Measurements from ENCODE around the gene TMEM114.

Gene TMEM114

DNA sequence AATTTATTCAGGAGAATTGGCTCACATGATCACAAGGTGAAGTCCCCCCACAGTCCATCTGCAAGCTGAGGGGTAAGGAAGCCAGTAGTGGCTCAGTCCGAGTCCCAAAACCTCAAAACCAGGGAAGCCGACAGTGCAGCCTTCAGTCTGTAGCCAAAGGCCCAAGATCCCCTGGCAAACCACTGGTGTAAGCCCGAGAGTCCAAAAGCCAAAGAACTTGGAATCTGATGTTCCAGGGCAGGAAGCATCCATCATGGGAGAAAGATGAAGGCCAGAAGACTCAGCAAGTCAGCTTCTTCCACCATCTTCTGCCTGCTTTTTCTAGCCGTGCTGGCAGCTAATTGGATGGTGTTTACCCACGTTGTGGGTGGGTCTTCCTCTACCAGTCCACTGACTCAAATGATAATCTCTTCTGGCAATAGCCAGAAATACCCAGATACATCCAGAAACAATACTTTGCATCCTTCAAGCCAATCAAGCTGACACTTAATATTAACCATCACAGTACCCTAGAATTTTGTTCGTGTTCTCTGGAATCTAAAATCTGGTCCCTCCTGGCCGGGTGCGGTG, 40.4 kb downstream of the TMEM114 start:
- DNase-seq (ENCODE audit: low read depth in 3 of 3): no peak

DNA sequence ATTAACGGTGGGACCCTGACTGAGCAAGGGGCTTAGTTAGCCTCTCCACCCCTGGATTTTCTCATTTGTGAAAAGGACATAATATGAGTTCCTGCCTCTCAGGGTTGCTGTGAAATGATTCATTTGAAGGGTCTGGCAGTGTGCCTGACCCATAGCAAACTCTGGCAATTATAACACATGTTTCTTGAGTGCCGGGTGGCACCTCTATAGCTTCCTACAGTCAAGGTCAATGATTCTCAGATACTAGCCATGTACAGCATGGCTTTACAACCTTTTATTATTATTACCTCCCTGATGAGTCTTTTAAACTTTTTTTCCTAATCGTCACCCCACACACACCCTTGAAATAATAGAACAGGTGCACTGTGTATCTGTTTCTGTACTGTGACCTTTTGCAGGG, 42.1 kb downstream of the TMEM114 start:
- no peak for DNase-seq (ENCODE audit: low read depth in 3 of 3)

DNA sequence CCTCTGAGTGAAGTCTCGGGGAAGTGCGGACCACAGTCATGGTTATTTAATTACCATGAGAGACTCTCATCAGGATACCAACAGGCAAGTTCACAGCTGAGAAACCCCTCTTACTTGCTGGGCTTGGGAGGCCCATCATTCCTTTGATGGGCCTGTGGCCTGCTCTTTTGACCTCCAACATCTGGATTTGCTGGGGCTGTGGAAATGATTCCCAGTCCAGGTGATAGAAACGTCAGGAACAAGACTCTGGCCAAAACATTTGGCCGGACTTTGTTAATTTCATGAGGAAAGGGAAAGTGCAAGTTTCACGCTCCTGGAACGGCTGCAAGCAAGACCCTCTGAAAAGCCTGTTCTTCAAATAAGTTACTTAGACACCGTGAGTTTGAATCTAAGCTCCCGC, 42.5 kb downstream of the TMEM114 start:
- no peak for DNase-seq (ENCODE audit: low read depth in 3 of 3)

DNA sequence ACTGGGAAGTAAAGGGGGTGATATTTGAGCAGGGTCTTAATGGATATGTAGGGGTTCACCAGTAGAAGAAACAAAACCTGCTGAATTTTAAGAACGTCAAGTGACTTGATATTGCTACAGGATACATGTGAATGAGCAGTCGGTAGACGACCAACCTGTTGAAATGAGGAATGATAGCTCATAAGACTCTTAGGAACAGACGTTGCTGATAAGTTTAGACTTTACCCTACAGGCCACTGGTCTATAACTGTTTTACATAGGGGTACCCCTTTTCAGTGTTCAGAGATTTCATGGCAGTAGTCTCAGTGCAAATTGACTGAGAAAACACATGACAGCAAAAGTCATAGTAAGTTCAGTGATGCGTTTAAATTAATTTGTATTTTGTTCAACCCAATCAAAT, 45.9 kb downstream of the TMEM114 start:
- DNase-seq (ENCODE audit: low read depth in 3 of 3): no peak

DNA sequence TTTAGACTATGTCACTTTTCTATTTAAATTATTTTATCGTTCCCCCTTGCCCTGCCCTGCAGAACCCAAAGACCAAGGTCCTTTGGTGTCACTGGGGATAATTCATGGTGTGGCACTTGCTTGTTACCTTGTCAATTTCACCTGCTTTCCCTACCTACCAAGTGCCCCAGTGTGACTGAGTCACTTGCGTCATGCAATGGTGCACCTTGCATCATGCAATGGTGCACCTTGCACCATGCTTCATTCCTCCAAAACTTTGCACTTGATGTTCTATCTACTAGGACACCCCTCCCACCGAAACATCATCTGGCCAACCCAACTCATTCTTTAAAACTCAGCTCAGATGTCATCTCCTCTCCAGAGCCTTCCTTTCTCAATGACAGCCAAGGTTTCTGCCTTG, 47.1 kb downstream of the TMEM114 start:
- no peak for DNase-seq (ENCODE audit: low read depth in 3 of 3)

DNA sequence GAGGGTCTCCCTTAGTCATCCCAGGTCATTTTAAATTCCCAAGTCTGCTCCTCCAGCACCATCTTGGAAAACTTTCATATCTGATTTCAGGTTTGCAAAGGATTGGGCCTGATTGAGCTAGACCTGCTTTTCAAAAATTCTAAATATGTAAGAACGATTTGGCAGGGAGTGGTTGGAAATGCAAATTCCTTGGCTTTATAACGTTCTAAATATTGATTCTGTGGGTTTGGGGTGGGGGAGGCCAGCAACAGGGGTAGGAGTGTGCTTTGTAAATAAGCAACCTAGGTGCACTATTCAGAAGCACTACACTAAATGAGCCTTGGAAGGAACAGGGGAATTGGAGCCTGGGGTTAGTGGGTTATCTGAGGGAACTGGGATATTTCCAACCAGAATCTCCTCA, 47.9 kb downstream of the TMEM114 start:
- DNase-seq (ENCODE audit: low read depth in 3 of 3): no peak

DNA sequence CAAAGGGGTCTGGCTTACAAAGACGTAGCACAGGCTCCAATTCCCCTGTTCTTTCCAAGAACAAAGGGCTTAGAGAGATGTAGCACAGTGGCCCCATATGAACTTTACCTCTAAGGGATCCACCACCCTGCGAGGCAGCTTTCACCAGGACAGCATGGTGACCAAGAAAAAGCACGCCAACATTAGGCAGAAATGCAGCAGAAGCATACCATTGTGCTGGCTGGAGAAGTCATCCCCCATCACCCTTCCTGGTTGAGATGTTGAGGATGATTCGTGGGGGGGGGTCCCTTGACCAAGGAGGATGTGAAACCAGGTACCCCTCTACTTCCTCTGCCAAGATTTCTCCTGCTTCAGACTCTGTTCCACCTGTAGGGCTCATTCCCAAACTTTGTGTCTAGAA, 48.4 kb downstream of the TMEM114 start:
- no peak for DNase-seq (ENCODE audit: low read depth in 3 of 3)

DNA sequence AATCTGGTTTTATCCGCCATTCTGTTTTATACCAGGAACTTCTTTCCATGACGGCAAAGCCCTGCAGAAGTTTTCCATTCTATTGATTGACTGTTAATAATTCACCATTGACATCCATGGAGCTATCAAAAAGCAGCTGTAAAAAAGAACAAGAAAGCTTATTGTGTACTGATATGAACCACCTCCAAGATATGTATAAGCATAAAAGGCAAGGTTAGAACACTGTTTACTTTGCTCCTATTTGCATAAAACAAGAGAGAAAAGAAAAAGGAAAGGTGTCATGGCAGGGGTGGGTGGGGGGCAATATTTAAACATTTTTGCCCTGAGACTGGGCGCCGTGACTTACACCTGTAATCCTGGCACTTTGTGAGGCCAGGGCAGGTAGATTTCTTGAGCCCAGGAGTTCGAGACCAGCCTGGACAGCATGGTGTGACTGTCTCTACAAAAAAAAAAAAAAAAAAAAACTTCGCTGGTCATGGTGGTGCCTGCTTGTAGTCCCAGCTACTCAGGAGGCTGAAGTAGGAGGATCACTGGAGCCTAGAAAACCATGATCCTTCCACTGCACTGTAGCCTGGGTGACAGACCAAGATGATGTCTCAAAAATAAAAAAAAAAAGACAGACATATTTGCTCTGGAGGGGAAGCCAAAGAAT, 52.5 kb downstream of the TMEM114 start:
- no peak for DNase-seq (ENCODE audit: low read depth in 3 of 3)

DNA sequence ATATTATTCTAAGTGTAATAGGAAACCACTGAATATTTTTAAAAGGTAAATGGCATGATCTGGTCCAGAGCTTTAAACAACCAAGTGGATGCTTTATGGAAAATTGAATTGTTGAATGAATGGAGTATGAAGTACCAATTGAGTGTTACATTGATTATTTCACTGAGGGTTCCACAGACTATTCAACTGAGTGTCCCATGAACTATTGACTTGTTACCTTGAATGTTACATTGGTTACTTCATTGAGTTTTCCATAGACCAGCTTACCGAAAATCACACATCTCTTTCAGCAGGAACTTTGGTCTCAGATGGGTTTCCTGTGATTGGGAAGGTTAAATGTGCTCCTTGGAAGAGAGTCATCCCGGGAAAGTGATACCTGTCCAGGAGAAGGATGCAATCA, 56.8 kb downstream of the TMEM114 start:
- DNase-seq (ENCODE audit: low read depth in 3 of 3): no peak

DNA sequence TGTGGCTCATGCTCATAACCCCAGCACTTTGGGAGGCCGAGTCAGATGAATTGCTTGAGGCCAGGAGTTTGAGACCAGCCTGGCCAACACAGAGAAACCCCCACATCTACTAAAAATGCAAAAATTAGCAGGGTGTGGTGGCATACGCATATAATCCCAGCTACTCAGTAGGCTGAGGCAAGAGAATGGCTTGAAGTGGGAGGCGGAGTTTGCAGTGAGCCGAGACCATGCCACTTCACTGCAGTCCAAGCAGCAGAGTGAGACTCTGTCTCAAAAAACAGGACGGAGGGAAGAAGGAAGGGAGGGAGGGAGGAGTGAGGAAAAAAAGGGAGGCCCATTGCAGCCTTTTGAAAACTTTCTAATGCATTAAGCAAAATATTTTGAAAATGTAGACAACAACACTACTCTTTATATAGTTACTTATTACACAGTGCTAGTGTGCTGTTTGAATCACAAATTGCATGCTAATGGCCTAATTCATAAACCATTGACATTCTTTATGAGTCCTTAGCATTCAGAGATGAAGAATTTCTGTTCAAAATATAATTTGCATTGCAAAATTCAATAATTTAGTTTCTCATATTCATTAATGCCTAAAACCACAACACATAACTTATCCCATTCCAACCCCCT, 59.4 kb downstream of the TMEM114 start:
- DNase-seq (ENCODE audit: low read depth in 3 of 3): no peak

DNA sequence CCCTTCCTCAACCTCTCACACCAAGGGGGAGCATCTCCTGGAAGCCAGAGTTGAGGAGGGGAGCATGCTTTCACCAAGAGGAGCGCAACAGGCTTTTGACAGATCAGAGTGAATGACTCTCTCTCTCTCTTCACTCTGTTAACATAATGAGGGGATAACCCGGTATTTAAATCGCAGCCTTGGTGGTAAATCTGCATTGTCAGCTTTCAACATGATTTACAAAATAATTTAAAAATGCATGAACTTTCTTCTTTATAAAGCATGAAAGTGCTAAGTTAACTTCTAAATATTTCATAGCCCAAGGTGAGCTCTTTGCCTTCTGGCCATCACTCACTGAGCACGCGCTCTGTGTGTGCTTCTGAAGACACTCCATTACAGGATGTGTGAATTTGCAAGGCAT, 61.8 kb downstream of the TMEM114 start:
- no peak for DNase-seq (ENCODE audit: low read depth in 3 of 3)

DNA sequence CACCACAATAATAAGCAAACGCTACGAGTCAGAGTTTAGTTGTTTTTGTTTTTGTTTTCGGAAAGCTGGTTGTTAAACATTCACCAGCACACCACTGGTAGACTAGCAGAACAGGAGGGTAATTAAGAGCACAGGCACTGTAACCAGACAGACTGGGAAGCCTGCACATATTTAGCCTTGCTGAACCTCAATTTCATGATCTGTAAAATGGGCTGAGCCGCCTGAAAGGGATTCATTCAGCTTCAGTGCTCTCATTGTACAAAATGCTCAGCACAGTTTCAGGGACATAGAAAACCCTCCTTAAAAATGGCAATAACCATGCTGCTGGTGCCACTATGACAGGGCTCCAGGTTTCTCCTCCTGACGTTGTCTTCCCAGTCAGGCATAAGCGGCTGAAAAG, 66.4 kb downstream of the TMEM114 start:
- no peak for DNase-seq (ENCODE audit: low read depth in 3 of 3)

DNA sequence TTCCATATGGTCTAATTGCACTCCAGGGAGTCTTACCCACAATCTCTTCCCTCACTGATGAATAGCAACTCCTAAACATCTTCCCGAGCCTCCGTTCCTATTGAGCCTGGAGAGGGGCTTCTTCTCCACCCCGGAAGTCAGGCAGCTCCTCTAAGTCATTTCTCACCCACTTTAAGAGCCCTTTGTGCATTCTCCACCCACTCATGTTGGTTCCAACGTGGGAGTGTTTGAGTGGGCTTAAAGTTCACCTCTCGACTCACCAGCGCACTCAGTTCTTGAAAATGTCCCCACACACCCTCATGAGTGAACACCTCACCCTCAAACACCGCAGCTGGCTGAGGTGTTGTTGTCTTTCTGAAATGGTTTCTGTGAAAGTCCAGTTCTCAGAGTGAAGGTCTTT, 67.6 kb downstream of the TMEM114 start:
- no peak for DNase-seq (ENCODE audit: low read depth in 3 of 3)

DNA sequence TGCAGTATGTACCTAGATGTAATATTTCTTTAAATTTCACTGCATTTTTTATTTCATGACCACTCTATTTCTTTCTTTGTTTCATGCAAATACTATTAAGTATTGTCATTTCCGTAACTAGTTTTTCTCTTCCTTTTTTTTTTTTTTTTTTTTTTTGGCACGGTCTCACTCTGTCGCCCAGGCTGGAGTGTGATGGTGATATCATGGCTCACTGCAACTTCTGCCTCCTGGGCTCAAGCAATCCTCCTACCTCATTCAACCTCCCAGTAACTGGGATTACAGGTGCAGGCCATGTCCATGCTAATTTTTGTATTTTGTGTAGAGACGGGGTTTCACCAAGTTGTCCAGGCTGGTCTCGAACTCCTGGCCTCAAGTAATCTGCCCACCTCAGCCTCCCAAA, 70.7 kb downstream of the TMEM114 start:
- DNase-seq (ENCODE audit: low read depth in 3 of 3): no peak

Measured in stimulated activated CD4-positive, alpha-beta T cell treated with anti-CD3 and anti-CD28 coated beads, TNF-alpha, amount 100 ng/mL, for 48 hours (primary cell).